PFSK-1 (cell line): ENCODE data around the gene DAB2IP.

Experiments used
- FOXP2 ChIP-seq: optimal IDR thresholded peaks from 2 replicates; pipeline ENCODE3; 2011; ENCODE audit warnings: borderline replicate concordance, control low read depth, inconsistent platforms; ENCODE audit not compliant: insufficient read depth; ENCODE audit errors: extremely low read length, extremely low read depth
- POLR2AphosphoS5 ChIP-seq: IDR thresholded peaks from 2 replicates; pipeline ENCODE4 v1.6.1; 2012; ENCODE audit warnings: low read depth, mild to moderate bottlenecking, control low read depth, low read length, moderate library complexity
- REST ChIP-seq, 2 experiments: IDR thresholded peaks; 2 replicates each; pipeline versions ENCODE4 v1.6.1 to v1.8.0; 2011 to 2012; ENCODE audit warnings: low read depth in 2 of 2, low read length in 2 of 2, control low read depth in 1 of 2, inconsistent platforms in 1 of 2, mild to moderate bottlenecking in 1 of 2, moderate library complexity in 1 of 2; ENCODE audit not compliant: insufficient read depth in 1 of 2
- SIN3A ChIP-seq: IDR thresholded peaks from 2 replicates; pipeline ENCODE4 v1.6.1; 2012; ENCODE audit warnings: mild to moderate bottlenecking, low read length, moderate library complexity, borderline replicate concordance; ENCODE audit not compliant: insufficient read depth
- TAF1 ChIP-seq: IDR thresholded peaks from 2 replicates; pipeline ENCODE4 v1.6.1; 2012; ENCODE audit warnings: low read length, control low read depth, borderline replicate concordance; ENCODE audit not compliant: insufficient read depth

The DAB2IP gene

GRCh38 chr9:121767171-121767769 is 115.8 kb downstream of the DAB2IP start:
- no peak for TF ChIP-seq REST (IDR thresholded peaks at IDR 0.05; ENCODE audit: insufficient read depth in 1 of 2, low read depth in 2 of 2, low read length in 2 of 2)
- TF ChIP-seq TAF1 = no peak
- TF ChIP-seq POLR2AphosphoS5 = no peak
- no peak for TF ChIP-seq FOXP2
- no peak for TF ChIP-seq SIN3A

- TF ChIP-seq REST (IDR thresholded peaks at IDR 0.05; ENCODE audit: insufficient read depth in 1 of 2, low read depth in 2 of 2, low read length in 2 of 2) (no peak), TAF1 (no peak), POLR2AphosphoS5 (no peak), SIN3A (no peak)
Measured at GRCh38 chr9:121768416-121769015, 117.1 kb downstream of the DAB2IP start.

- no peak for TF ChIP-seq FOXP2
- no peak for TF ChIP-seq TAF1
- no peak for TF ChIP-seq POLR2AphosphoS5
Measured at GRCh38 chr9:121769939-121770338, 118.5 kb downstream of the DAB2IP start.

GRCh38 chr9:121770415-121771273 is 119.2 kb downstream of the DAB2IP start:
- no peak for TF ChIP-seq FOXP2
- no peak for TF ChIP-seq TAF1
- TF ChIP-seq SIN3A = no peak
- no peak for TF ChIP-seq REST (IDR thresholded peaks at IDR 0.05; ENCODE audit: insufficient read depth in 1 of 2, low read depth in 2 of 2, low read length in 2 of 2)
- no peak for TF ChIP-seq POLR2AphosphoS5

GRCh38 chr9:121771418-121771817 is 120.0 kb downstream of the DAB2IP start:
- TF ChIP-seq TAF1 = no peak
- TF ChIP-seq SIN3A = no peak
- no peak for TF ChIP-seq POLR2AphosphoS5
- no peak for TF ChIP-seq REST (IDR thresholded peaks at IDR 0.05; ENCODE audit: insufficient read depth in 1 of 2, low read depth in 2 of 2, low read length in 2 of 2)
- TF ChIP-seq FOXP2 = no peak
